Measurements from ENCODE around the gene PLA2G2F. TPM values are rescaled to one million over a fixed set of nuclear protein-coding genes. Genes with fewer than 3 reads are reported as not detected.

The PLA2G2F gene
- total and polyA plus RNA-seq, 2 experiments from 2014 or later: not detected

DNA sequence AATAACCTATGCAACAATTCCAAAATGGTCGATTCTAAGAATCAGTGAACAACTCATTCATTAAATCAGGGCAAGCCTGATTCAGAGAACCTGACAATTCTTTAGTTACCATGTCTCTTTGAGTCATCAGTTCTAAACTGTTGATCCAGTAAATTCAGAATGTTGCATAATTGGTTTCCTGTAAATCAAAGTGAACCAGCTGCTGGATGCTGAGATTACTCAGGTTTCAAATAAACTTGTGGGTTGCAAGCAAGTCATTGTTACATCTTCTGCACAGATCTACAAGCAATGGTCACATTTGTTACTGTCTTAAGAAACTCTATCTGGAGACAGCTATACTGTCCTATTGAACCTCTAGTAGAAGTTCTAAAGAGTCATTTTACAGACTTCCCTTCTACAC, 36.2 kb upstream of the PLA2G2F start:
- ATAC-seq (no peak), DNase-seq (ENCODE audit: low spot score) (no peak)
- H3K36me3 ChIP-seq (ENCODE audit: insufficient read depth): no peaks in the 10 kb centered on the region
- H3K79me2 ChIP-seq (replicated peaks; ENCODE audit: insufficient read depth): no peaks in the 10 kb centered on the region
- Mint-ChIP-seq H3K4me3 (no peak overlapping the region), H3K27ac (no peak overlapping the region), H3K4me1 (0 out of 3 replicates have a peak, but pooled peaks cover 2% of the 10 kb centered on the region), H3K36me3 (ENCODE audit: low read depth) (peaks cover 17% of the 10 kb centered on the region; the same call in 2 of the 3 replicates), H3K9me3 (peaks cover 21% of the 10 kb centered on the region), H3K27me3 (ENCODE audit: insufficient read depth, low read depth, poor library complexity) (no peaks in the 10 kb centered on the region)
- H3K27ac ChIP-seq (ENCODE audit: low read depth): no peak overlapping the region
- TF ChIP-seq, protein P1, sequence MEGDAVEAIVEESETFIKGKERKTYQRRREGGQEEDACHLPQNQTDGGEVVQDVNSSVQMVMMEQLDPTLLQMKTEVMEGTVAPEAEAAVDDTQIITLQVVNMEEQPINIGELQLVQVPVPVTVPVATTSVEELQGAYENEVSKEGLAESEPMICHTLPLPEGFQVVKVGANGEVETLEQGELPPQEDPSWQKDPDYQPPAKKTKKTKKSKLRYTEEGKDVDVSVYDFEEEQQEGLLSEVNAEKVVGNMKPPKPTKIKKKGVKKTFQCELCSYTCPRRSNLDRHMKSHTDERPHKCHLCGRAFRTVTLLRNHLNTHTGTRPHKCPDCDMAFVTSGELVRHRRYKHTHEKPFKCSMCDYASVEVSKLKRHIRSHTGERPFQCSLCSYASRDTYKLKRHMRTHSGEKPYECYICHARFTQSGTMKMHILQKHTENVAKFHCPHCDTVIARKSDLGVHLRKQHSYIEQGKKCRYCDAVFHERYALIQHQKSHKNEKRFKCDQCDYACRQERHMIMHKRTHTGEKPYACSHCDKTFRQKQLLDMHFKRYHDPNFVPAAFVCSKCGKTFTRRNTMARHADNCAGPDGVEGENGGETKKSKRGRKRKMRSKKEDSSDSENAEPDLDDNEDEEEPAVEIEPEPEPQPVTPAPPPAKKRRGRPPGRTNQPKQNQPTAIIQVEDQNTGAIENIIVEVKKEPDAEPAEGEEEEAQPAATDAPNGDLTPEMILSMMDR (conservative IDR thresholded peaks at IDR 0.05; ENCODE audit: low read depth in 2 of 2): no peak
- no peak for TF ChIP-seq JUNB (IDR thresholded peaks at IDR 0.05; ENCODE audit: unreplicated experiment)
- no peak for TF ChIP-seq CREB1 (CRISPR knock-in tag; IDR thresholded peaks at IDR 0.05; ENCODE audit: low read depth)
- TF ChIP-seq, protein P2, sequence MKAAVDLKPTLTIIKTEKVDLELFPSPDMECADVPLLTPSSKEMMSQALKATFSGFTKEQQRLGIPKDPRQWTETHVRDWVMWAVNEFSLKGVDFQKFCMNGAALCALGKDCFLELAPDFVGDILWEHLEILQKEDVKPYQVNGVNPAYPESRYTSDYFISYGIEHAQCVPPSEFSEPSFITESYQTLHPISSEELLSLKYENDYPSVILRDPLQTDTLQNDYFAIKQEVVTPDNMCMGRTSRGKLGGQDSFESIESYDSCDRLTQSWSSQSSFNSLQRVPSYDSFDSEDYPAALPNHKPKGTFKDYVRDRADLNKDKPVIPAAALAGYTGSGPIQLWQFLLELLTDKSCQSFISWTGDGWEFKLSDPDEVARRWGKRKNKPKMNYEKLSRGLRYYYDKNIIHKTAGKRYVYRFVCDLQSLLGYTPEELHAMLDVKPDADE (IDR thresholded peaks at IDR 0.05): no peak
- TF ChIP-seq, protein P3, sequence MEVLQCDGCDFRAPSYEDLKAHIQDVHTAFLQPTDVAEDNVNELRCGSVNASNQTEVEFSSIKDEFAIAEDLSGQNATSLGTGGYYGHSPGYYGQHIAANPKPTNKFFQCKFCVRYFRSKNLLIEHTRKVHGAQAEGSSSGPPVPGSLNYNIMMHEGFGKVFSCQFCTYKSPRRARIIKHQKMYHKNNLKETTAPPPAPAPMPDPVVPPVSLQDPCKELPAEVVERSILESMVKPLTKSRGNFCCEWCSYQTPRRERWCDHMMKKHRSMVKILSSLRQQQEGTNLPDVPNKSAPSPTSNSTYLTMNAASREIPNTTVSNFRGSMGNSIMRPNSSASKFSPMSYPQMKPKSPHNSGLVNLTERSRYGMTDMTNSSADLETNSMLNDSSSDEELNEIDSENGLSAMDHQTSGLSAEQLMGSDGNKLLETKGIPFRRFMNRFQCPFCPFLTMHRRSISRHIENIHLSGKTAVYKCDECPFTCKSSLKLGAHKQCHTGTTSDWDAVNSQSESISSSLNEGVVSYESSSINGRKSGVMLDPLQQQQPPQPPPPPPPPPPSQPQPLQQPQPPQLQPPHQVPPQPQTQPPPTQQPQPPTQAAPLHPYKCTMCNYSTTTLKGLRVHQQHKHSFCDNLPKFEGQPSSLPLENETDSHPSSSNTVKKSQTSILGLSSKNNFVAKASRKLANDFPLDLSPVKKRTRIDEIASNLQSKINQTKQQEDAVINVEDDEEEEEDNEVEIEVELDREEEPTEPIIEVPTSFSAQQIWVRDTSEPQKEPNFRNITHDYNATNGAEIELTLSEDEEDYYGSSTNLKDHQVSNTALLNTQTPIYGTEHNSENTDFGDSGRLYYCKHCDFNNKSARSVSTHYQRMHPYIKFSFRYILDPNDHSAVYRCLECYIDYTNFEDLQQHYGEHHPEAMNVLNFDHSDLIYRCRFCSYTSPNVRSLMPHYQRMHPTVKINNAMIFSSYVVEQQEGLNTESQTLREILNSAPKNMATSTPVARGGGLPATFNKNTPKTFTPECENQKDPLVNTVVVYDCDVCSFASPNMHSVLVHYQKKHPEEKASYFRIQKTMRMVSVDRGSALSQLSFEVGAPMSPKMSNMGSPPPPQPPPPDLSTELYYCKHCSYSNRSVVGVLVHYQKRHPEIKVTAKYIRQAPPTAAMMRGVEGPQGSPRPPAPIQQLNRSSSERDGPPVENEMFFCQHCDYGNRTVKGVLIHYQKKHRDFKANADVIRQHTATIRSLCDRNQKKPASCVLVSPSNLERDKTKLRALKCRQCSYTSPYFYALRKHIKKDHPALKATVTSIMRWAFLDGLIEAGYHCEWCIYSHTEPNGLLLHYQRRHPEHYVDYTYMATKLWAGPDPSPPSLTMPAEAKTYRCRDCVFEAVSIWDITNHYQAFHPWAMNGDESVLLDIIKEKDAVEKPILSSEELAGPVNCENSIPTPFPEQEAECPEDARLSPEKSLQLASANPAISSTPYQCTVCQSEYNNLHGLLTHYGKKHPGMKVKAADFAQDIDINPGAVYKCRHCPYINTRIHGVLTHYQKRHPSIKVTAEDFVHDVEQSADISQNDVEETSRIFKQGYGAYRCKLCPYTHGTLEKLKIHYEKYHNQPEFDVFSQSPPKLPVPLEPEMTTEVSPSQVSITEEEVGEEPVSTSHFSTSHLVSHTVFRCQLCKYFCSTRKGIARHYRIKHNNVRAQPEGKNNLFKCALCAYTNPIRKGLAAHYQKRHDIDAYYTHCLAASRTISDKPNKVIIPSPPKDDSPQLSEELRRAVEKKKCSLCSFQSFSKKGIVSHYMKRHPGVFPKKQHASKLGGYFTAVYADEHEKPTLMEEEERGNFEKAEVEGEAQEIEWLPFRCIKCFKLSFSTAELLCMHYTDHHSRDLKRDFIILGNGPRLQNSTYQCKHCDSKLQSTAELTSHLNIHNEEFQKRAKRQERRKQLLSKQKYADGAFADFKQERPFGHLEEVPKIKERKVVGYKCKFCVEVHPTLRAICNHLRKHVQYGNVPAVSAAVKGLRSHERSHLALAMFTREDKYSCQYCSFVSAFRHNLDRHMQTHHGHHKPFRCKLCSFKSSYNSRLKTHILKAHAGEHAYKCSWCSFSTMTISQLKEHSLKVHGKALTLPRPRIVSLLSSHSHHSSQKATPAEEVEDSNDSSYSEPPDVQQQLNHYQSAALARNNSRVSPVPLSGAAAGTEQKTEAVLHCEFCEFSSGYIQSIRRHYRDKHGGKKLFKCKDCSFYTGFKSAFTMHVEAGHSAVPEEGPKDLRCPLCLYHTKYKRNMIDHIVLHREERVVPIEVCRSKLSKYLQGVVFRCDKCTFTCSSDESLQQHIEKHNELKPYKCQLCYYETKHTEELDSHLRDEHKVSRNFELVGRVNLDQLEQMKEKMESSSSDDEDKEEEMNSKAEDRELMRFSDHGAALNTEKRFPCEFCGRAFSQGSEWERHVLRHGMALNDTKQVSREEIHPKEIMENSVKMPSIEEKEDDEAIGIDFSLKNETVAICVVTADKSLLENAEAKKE (CRISPR knock-in tag; IDR thresholded peaks at IDR 0.05): no peak
- TF ChIP-seq EZH2 (IDR thresholded peaks at IDR 0.05; ENCODE audit: low read depth, unreplicated experiment): no peak
- TF ChIP-seq POLR2AphosphoS5 (IDR thresholded peaks at IDR 0.05; ENCODE audit: low read depth): no peak
- TF ChIP-seq ZNF114 (CRISPR knock-in tag; IDR thresholded peaks at IDR 0.05): no peak
- TF ChIP-seq, protein P4, sequence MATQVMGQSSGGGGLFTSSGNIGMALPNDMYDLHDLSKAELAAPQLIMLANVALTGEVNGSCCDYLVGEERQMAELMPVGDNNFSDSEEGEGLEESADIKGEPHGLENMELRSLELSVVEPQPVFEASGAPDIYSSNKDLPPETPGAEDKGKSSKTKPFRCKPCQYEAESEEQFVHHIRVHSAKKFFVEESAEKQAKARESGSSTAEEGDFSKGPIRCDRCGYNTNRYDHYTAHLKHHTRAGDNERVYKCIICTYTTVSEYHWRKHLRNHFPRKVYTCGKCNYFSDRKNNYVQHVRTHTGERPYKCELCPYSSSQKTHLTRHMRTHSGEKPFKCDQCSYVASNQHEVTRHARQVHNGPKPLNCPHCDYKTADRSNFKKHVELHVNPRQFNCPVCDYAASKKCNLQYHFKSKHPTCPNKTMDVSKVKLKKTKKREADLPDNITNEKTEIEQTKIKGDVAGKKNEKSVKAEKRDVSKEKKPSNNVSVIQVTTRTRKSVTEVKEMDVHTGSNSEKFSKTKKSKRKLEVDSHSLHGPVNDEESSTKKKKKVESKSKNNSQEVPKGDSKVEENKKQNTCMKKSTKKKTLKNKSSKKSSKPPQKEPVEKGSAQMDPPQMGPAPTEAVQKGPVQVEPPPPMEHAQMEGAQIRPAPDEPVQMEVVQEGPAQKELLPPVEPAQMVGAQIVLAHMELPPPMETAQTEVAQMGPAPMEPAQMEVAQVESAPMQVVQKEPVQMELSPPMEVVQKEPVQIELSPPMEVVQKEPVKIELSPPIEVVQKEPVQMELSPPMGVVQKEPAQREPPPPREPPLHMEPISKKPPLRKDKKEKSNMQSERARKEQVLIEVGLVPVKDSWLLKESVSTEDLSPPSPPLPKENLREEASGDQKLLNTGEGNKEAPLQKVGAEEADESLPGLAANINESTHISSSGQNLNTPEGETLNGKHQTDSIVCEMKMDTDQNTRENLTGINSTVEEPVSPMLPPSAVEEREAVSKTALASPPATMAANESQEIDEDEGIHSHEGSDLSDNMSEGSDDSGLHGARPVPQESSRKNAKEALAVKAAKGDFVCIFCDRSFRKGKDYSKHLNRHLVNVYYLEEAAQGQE (IDR thresholded peaks at IDR 0.05; ENCODE audit: unreplicated experiment): no peak
- TF ChIP-seq NANOG (IDR thresholded peaks at IDR 0.05; ENCODE audit: borderline replicate concordance): no peak
- TF ChIP-seq ZNF331 (CRISPR knock-in tag; IDR thresholded peaks at IDR 0.05; ENCODE audit: low read depth): no peak
- TF ChIP-seq STAT1 (IDR thresholded peaks at IDR 0.05; ENCODE audit: unreplicated experiment): no peak
- no peak for TF ChIP-seq EZH2phosphoT487 (IDR thresholded peaks at IDR 0.05; ENCODE audit: unreplicated experiment)
- no peaks in the 10 kb centered on the region; the same call in 1 of the 2 replicates for H3K4me1 ChIP-seq (ENCODE audit: insufficient read depth)
- H2AFZ ChIP-seq: no peak overlapping the region
- no peaks in the 10 kb centered on the region for H3K27me3 ChIP-seq (ENCODE audit: insufficient read depth)
- H3K4me3 ChIP-seq: no peak overlapping the region
- H4K20me1 ChIP-seq (replicated peaks; ENCODE audit: insufficient read depth): no peaks in the 10 kb centered on the region
- no peaks in the 10 kb centered on the region for H3K9me2 ChIP-seq (ENCODE audit: insufficient read depth)
- no peaks in the 10 kb centered on the region for H3F3A ChIP-seq (replicated peaks; ENCODE audit: low read depth)
- no peak overlapping the region for H3K4me2 ChIP-seq
